Naive thymus-derived CD8-positive, alpha-beta T cell (primary cell): ENCODE results near the gene PFKFB2. TPM values are rescaled to one million over a fixed set of nuclear protein-coding genes. Genes with fewer than 3 reads are reported as not detected.
"Not testable (repeated sequence)": the region's sequence is repeated elsewhere in the genome, so short reads cannot be mapped to it uniquely, and the experiment has no call there.

ENCODE experiments used
- ATAC-seq, 2 donors: fragments of 150-1000 bp; cut with Tn5 transposase in 1 of 2; sonication (Bioruptor Pico), chemical (Tn5 transposase) in 1 of 2; 1 replicate in 1 of 2; 2 replicates in 1 of 2; pipeline ENCODE4 v1.10.0; 2021; ENCODE audit warnings: mild to moderate bottlenecking in 2 of 2, moderate library complexity in 2 of 2
- POLR2A ChIA-PET: fragments of 350-600 bp; sonication (Branson Sonifier 250); formaldehyde crosslinking; loops from one replicate; lab custom pipeline; 2021; ENCODE audit warnings: antibody characterized with exemption; lab: Charles Lee
- DNase-seq, 10 donors: peaks; one replicate each; pipeline versions ENCODE4 v3.0.0 to v3.0.0-alpha.2; 2020 to 2022
- H3K27ac Mint-ChIP-seq, 10 donors: one replicate each; pipeline ENCODE4 v1.8.0; 2020 to 2022; ENCODE audit warnings: mild to moderate bottlenecking in 10 of 10, mixed read lengths in 10 of 10, moderate library complexity in 4 of 10, inconsistent platforms in 1 of 10
- H3K27me3 Mint-ChIP-seq, 5 donors: one replicate each; pipeline ENCODE4 v1.8.0; 2021 to 2022; ENCODE audit warnings: mixed read lengths in 5 of 5
- H3K36me3 Mint-ChIP-seq, 3 donors: one replicate each; pipeline ENCODE4 v1.8.0; 2020 to 2022; ENCODE audit warnings: mixed read lengths in 3 of 3, mild to moderate bottlenecking in 2 of 3, inconsistent platforms in 1 of 3
- H3K4me1 Mint-ChIP-seq, 4 donors: one replicate each; pipeline ENCODE4 v1.8.0; 2021 to 2022; ENCODE audit warnings: mixed read lengths in 4 of 4
- H3K4me3 Mint-ChIP-seq, 10 donors: one replicate each; pipeline ENCODE4 v1.8.0; 2020 to 2022; ENCODE audit warnings: mild to moderate bottlenecking in 10 of 10, mixed read lengths in 10 of 10, moderate library complexity in 6 of 10, inconsistent platforms in 1 of 10
- H3K9me3 Mint-ChIP-seq, 9 donors: one replicate each; pipeline ENCODE4 v1.8.0; 2020 to 2022; ENCODE audit warnings: mixed read lengths in 9 of 9, mild to moderate bottlenecking in 3 of 9, inconsistent platforms in 1 of 9, moderate library complexity in 1 of 9
- polyA plus RNA-seq, 3 donors: library from polyadenylated mRNA; unstranded; fragments of 300-500 nt; fragmentation: Illumina TruSeq; gene quantifications; one replicate each; pipeline ENCODE4 v1.2.3, GENCODE V29; 2021
- total RNA-seq, 8 experiments: library from RNA in 2 of 8; stranded (reverse) in 2 of 8; gene quantifications; one replicate each; pipeline ENCODE4 v1.2.3 and lab custom pipeline; 2021 to 2026

The PFKFB2 gene
- total and polyA plus RNA-seq, 5 experiments from 2014 or later: 1.0 to 6.5 (median 1.3) TPM

GRCh38 chr1:207034998-207035397 lies 18.1 kb upstream of the PFKFB2 start:
- H3K9me3 Mint-ChIP-seq: no peaks in the 10 kb centered on the region
- ATAC-seq (no peak), DNase-seq (no peak)
- H3K36me3 Mint-ChIP-seq: no peaks in the 10 kb centered on the region
- H3K27me3 Mint-ChIP-seq: peaks cover 21 to 37% (median 24%) of the 10 kb centered on the region in 5 donors
- no peak overlapping the region for H3K4me3 Mint-ChIP-seq
- H3K27ac Mint-ChIP-seq: no peak overlapping the region
- POLR2A ChIA-PET: no interaction called here
- no peaks in the 10 kb centered on the region for H3K4me1 Mint-ChIP-seq

GRCh38 chr1:207035877-207036551 lies 17.1 kb upstream of the PFKFB2 start:
- ATAC-seq: no peak
- no peaks in the 10 kb centered on the region for H3K4me1 Mint-ChIP-seq
- POLR2A ChIA-PET: no interaction called here

GRCh38 chr1:207036865-207037264 lies 16.2 kb upstream of the PFKFB2 start:
- ATAC-seq (no peak), DNase-seq (no peak)
- Mint-ChIP-seq H3K27ac (no peak overlapping the region), H3K27me3 (peaks cover 9 to 19% (median 12%) of the 10 kb centered on the region in 5 donors), H3K4me1 (peaks cover 0 to 2% (median 1%) of the 10 kb centered on the region in 4 donors), H3K4me3 (no peak overlapping the region), H3K36me3 (peaks cover 0 to 2% (median 0%) of the 10 kb centered on the region in 3 donors), H3K9me3 (no peaks in the 10 kb centered on the region)
- POLR2A ChIA-PET: no interaction called here

More at GRCh38 chr1:207035877-207036551, 17.1 kb upstream of the PFKFB2 start:
- Mint-ChIP-seq H3K27me3 (peaks cover 16 to 27% (median 19%) of the 10 kb centered on the region in 5 donors), H3K9me3 (no peaks in the 10 kb centered on the region), H3K4me3 (no peak overlapping the region), H3K36me3 (no peaks in the 10 kb centered on the region), H3K27ac (no peak overlapping the region)
- no peak for DNase-seq

GRCh38 chr1:207039380-207040180 lies 13.5 kb upstream of the PFKFB2 start:
- Mint-ChIP-seq H3K27me3 (peaks cover 2 to 10% (median 6%) of the 10 kb centered on the region in 5 donors), H3K9me3 (no peaks in the 10 kb centered on the region), H3K4me1 (peaks cover 7 to 29% (median 18%) of the 10 kb centered on the region in 4 donors), H3K36me3 (peaks cover 0 to 20% (median 3%) of the 10 kb centered on the region in 3 donors), H3K4me3 (no peak overlapping the region), H3K27ac (no peak overlapping the region)
- DNase-seq (no peak), ATAC-seq (no peak)
- POLR2A ChIA-PET: no interaction called here

GRCh38 chr1:207040181-207040533 lies 12.9 kb upstream of the PFKFB2 start:
- DNase-seq (no peak), ATAC-seq (no peak)
- H3K27ac Mint-ChIP-seq: no peak overlapping the region
- POLR2A ChIA-PET: no interaction called here
- no peak overlapping the region for H3K4me3 Mint-ChIP-seq
- no peaks in the 10 kb centered on the region for H3K9me3 Mint-ChIP-seq
- H3K36me3 Mint-ChIP-seq: peaks cover 0 to 24% (median 3%) of the 10 kb centered on the region in 3 donors
- peaks cover 10 to 33% (median 23%) of the 10 kb centered on the region in 4 donors for H3K4me1 Mint-ChIP-seq
- H3K27me3 Mint-ChIP-seq: peaks cover 2 to 5% (median 3%) of the 10 kb centered on the region in 5 donors

GRCh38 chr1:207041397-207041796 lies 11.7 kb upstream of the PFKFB2 start:
- POLR2A ChIA-PET: not testable (repeated sequence)

GRCh38 chr1:207045453-207045852 lies 7.6 kb upstream of the PFKFB2 start:
- DNase-seq: no peak
- Mint-ChIP-seq H3K27me3 (no peaks in the 10 kb centered on the region), H3K36me3 (peaks cover 0 to 69% (median 16%) of the 10 kb centered on the region in 3 donors), H3K4me1 (peaks cover 21 to 78% (median 60%) of the 10 kb centered on the region in 4 donors), H3K4me3 (peak overlapping the region in 5 of 10 donors; percentile 9 to 65 (median 32)), H3K9me3 (no peaks in the 10 kb centered on the region), H3K27ac (peak overlapping the region in 1 of 10 donors; percentile 20)
- no peak for ATAC-seq
- POLR2A ChIA-PET: interaction anchor here (0.6 to 0.7 kb wide), 3 partner anchors 15 to 284 kb away, joined by 3 to 4 read pairs (median 4); no protein-coding TSS in a partner anchor

More at GRCh38 chr1:207041397-207041796, 11.7 kb upstream of the PFKFB2 start:
- DNase-seq, H3K9me3 Mint-ChIP-seq, ATAC-seq, H3K4me3 Mint-ChIP-seq, H3K27me3 Mint-ChIP-seq, H3K27ac Mint-ChIP-seq: not testable (repeated sequence)
- Mint-ChIP-seq H3K4me1 (peaks cover 15 to 44% (median 33%) of the 10 kb centered on the region in 4 donors), H3K36me3 (peaks cover 0 to 37% (median 9%) of the 10 kb centered on the region in 3 donors)

GRCh38 chr1:207047505-207047904 lies 5.6 kb upstream of the PFKFB2 start:
- Mint-ChIP-seq H3K27ac (peak overlapping the region in 2 of 10 donors; percentile 13 to 22), H3K4me3 (peak overlapping the region in 5 of 10 donors; percentile 2 to 41 (median 32)), H3K36me3 (peaks cover 0 to 65% (median 15%) of the 10 kb centered on the region in 3 donors), H3K4me1 (peaks cover 27 to 86% (median 69%) of the 10 kb centered on the region in 4 donors), H3K27me3 (no peaks in the 10 kb centered on the region), H3K9me3 (no peaks in the 10 kb centered on the region)
- POLR2A ChIA-PET: no interaction called here
- no peak for DNase-seq
- no peak for ATAC-seq

- Mint-ChIP-seq H3K4me1 (peaks cover 28 to 87% (median 68%) of the 10 kb centered on the region in 4 donors), H3K4me3 (peak overlapping the region in 1 of 10 donors; percentile 24), H3K27ac (no peak overlapping the region), H3K36me3 (peaks cover 0 to 60% (median 14%) of the 10 kb centered on the region in 3 donors), H3K27me3 (no peaks in the 10 kb centered on the region), H3K9me3 (no peaks in the 10 kb centered on the region)
- POLR2A ChIA-PET: interaction anchor here (0.6 kb wide), 1 partner anchor 264 kb away, joined by 3 read pairs; no protein-coding TSS in a partner anchor
- ATAC-seq (no peak), DNase-seq (no peak)
Observed at GRCh38 chr1:207048041-207048440, 5.0 kb upstream of the PFKFB2 start.

GRCh38 chr1:207049054-207049453 lies 4.0 kb upstream of the PFKFB2 start:
- POLR2A ChIA-PET: interaction anchor here (1.9 kb wide), 1 partner anchor 22 kb away, joined by 5 read pairs; no protein-coding TSS in a partner anchor
- ATAC-seq (no peak), DNase-seq (no peak)
- peak overlapping the region in 4 of 10 donors; percentile 91 to 97 (median 94) for H3K4me3 Mint-ChIP-seq
- H3K27ac Mint-ChIP-seq: peak overlapping the region in 6 of 10 donors; percentile 24 to 98 (median 90)
- H3K36me3 Mint-ChIP-seq: peaks cover 0 to 51% (median 14%) of the 10 kb centered on the region in 3 donors
- H3K27me3 Mint-ChIP-seq: no peaks in the 10 kb centered on the region
- H3K9me3 Mint-ChIP-seq: no peaks in the 10 kb centered on the region
- peaks cover 28 to 86% (median 70%) of the 10 kb centered on the region in 4 donors for H3K4me1 Mint-ChIP-seq

GRCh38 chr1:207049514-207049913 lies 3.6 kb upstream of the PFKFB2 start:
- Mint-ChIP-seq H3K27me3 (no peaks in the 10 kb centered on the region), H3K36me3 (peaks cover 0 to 50% (median 14%) of the 10 kb centered on the region in 3 donors), H3K4me3 (peak overlapping the region; percentile 91 to 100 (median 97)), H3K9me3 (no peaks in the 10 kb centered on the region), H3K4me1 (peaks cover 26 to 86% (median 70%) of the 10 kb centered on the region in 4 donors), H3K27ac (peak overlapping the region in 9 of 10 donors; percentile 86 to 99 (median 98))
- POLR2A ChIA-PET: interaction anchor here (1.5 to 1.9 kb wide), 2 partner anchors 21 to 272 kb away, joined by 4 to 5 read pairs; partner anchors contain the start of gene CD55
- no peak for DNase-seq
- no peak for ATAC-seq

GRCh38 chr1:207049974-207050391 lies 3.1 kb upstream of the PFKFB2 start:
- Mint-ChIP-seq H3K27me3 (no peaks in the 10 kb centered on the region), H3K9me3 (no peaks in the 10 kb centered on the region), H3K4me3 (peak overlapping the region; percentile 91 to 100 (median 97)), H3K4me1 (peaks cover 25 to 86% (median 68%) of the 10 kb centered on the region in 4 donors), H3K36me3 (peaks cover 0 to 45% (median 14%) of the 10 kb centered on the region in 3 donors), H3K27ac (peak overlapping the region; percentile 86 to 99 (median 98))
- peak in 9 of 10 donors; percentile 31 to 75 (median 53) for DNase-seq
- ATAC-seq: peak; percentile 32 to 34
- POLR2A ChIA-PET: interaction anchor here (1.5 to 1.9 kb wide), 2 partner anchors 21 to 272 kb away, joined by 4 to 5 read pairs; partner anchors contain the start of gene CD55
